ENCODE data around the gene LRRC10B.
"Not testable (repeated sequence)": the region's sequence is repeated elsewhere in the genome, so short reads cannot be mapped to it uniquely, and the experiment has no call there.

LRRC10B gene

GRCh38 chr11:61507962-61508861 lies at the start of gene LRRC10B:
LRRC10B (plus strand) TSS chr11:61508749; CDS start chr11:61508999, 250 bp downstream.
- H4K20me1 ChIP-seq (ENCODE audit: insufficient read depth, low read length), result no peaks in the 10 kb centered on the region
- H3K4me1 ChIP-seq (ENCODE audit: insufficient read depth, low read length, severe bottlenecking), result no peaks in the 10 kb centered on the region
- TF ChIP-seq CTCF (IDR thresholded peaks at IDR 0.05; ENCODE audit: low read length) (no peak), EZH2 (IDR thresholded peaks at IDR 0.05; ENCODE audit: borderline replicate concordance, low read length) (no peak)
- peaks cover 6% of the 10 kb centered on the region; the same call in 1 of the 2 replicates for H3K27me3 ChIP-seq (ENCODE audit: insufficient read depth, low read length)
- no peaks in the 10 kb centered on the region for H3K9me3 ChIP-seq (ENCODE audit: low read length)
- H3F3A ChIP-seq (ENCODE audit: insufficient read depth, low read length), result no peaks in the 10 kb centered on the region
- no peak within 1 kb of the TSS for H3K4me3 ChIP-seq (ENCODE audit: low read depth, low read length, poor library complexity, severe bottlenecking)
- no peak within 1 kb of the TSS; the same call in 1 of the 2 replicates for H3K4me2 ChIP-seq (ENCODE audit: low read length)
- no peaks in the 10 kb centered on the region for H3K36me3 ChIP-seq (ENCODE audit: insufficient read depth, low read length)
- no peak within 1 kb of the TSS for H2AFZ ChIP-seq (ENCODE audit: low read length)
- H3K27ac ChIP-seq (ENCODE audit: low read depth, low read length, poor library complexity, severe bottlenecking), result no peak within 1 kb of the TSS
- no peak within 1 kb of the TSS for H3K9ac ChIP-seq (ENCODE audit: low read length)
- no peaks in the 10 kb centered on the region for H3K9me2 ChIP-seq (ENCODE audit: low read depth, low read length)
- no peaks in the 10 kb centered on the region for H3K79me2 ChIP-seq (ENCODE audit: insufficient read depth, low read length)

GRCh38 chr11:61460474-61460881 lies 48.1 kb upstream of the LRRC10B start:
- no peak overlapping the region for H3K4me3 ChIP-seq (ENCODE audit: low read depth, low read length, poor library complexity, severe bottlenecking)
- no peak overlapping the region for H3K4me2 ChIP-seq (ENCODE audit: low read length)
- H3F3A ChIP-seq (ENCODE audit: insufficient read depth, low read length), result no peaks in the 10 kb centered on the region
- no peak overlapping the region for H2AFZ ChIP-seq (ENCODE audit: low read length)
- H3K79me2 ChIP-seq (ENCODE audit: insufficient read depth, low read length), result no peaks in the 10 kb centered on the region
- H3K27ac ChIP-seq (ENCODE audit: low read depth, low read length, poor library complexity, severe bottlenecking), result no peak overlapping the region
- no peaks in the 10 kb centered on the region; the same call in 1 of the 2 replicates for H3K36me3 ChIP-seq (ENCODE audit: insufficient read depth, low read length)
- TF ChIP-seq CTCF (IDR thresholded peaks at IDR 0.05; ENCODE audit: low read length) (no peak), EZH2 (IDR thresholded peaks at IDR 0.05; ENCODE audit: borderline replicate concordance, low read length) (no peak)
- H3K27me3 ChIP-seq (ENCODE audit: insufficient read depth, low read length), result no peaks in the 10 kb centered on the region
- no peaks in the 10 kb centered on the region for H3K9me2 ChIP-seq (ENCODE audit: low read depth, low read length)
- H3K9ac ChIP-seq (ENCODE audit: low read length), result no peak overlapping the region
- H3K4me1 ChIP-seq (ENCODE audit: insufficient read depth, low read length, severe bottlenecking), result no peaks in the 10 kb centered on the region
- H4K20me1 ChIP-seq (ENCODE audit: insufficient read depth, low read length), result no peaks in the 10 kb centered on the region
- no peaks in the 10 kb centered on the region for H3K9me3 ChIP-seq (ENCODE audit: low read length)

GRCh38 chr11:61460986-61461385 lies 47.6 kb upstream of the LRRC10B start:
- H3K27ac ChIP-seq (ENCODE audit: low read depth, low read length, poor library complexity, severe bottlenecking), result no peak overlapping the region
- no peaks in the 10 kb centered on the region for H3K9me2 ChIP-seq (ENCODE audit: low read depth, low read length)
- H3F3A ChIP-seq (ENCODE audit: insufficient read depth, low read length), result no peaks in the 10 kb centered on the region

GRCh38 chr11:61467602-61468001 lies 40.9 kb upstream of the LRRC10B start:
- H3K4me3 ChIP-seq (ENCODE audit: low read depth, low read length, poor library complexity, severe bottlenecking); H3K27me3 ChIP-seq (ENCODE audit: insufficient read depth, low read length); H4K20me1 ChIP-seq (ENCODE audit: insufficient read depth, low read length); H3K27ac ChIP-seq (ENCODE audit: low read depth, low read length, poor library complexity, severe bottlenecking); H3K4me2 ChIP-seq (ENCODE audit: low read length); H3K9me3 ChIP-seq (ENCODE audit: low read length); H3K9me2 ChIP-seq (ENCODE audit: low read depth, low read length); H3K36me3 ChIP-seq (ENCODE audit: insufficient read depth, low read length); H3K9ac ChIP-seq (ENCODE audit: low read length); H3K79me2 ChIP-seq (ENCODE audit: insufficient read depth, low read length); H3K4me1 ChIP-seq (ENCODE audit: insufficient read depth, low read length, severe bottlenecking); H2AFZ ChIP-seq (ENCODE audit: low read length); H3F3A ChIP-seq (ENCODE audit: insufficient read depth, low read length): not testable (repeated sequence)

More at GRCh38 chr11:61460986-61461385, 47.6 kb upstream of the LRRC10B start:
- H3K79me2 ChIP-seq (ENCODE audit: insufficient read depth, low read length), result no peaks in the 10 kb centered on the region
- no peaks in the 10 kb centered on the region for H4K20me1 ChIP-seq (ENCODE audit: insufficient read depth, low read length)
- H3K4me3 ChIP-seq (ENCODE audit: low read depth, low read length, poor library complexity, severe bottlenecking), result no peak overlapping the region
- no peaks in the 10 kb centered on the region for H3K27me3 ChIP-seq (ENCODE audit: insufficient read depth, low read length)
- H3K4me1 ChIP-seq (ENCODE audit: insufficient read depth, low read length, severe bottlenecking), result no peaks in the 10 kb centered on the region
- no peak overlapping the region for H2AFZ ChIP-seq (ENCODE audit: low read length)
- H3K9ac ChIP-seq (ENCODE audit: low read length), result no peak overlapping the region
- no peaks in the 10 kb centered on the region; the same call in 1 of the 2 replicates for H3K36me3 ChIP-seq (ENCODE audit: insufficient read depth, low read length)
- no peak for TF ChIP-seq CTCF (IDR thresholded peaks at IDR 0.05; ENCODE audit: low read length)
- TF ChIP-seq EZH2 (IDR thresholded peaks at IDR 0.05; ENCODE audit: borderline replicate concordance, low read length), result no peak
- no peaks in the 10 kb centered on the region for H3K9me3 ChIP-seq (ENCODE audit: low read length)
- no peak overlapping the region for H3K4me2 ChIP-seq (ENCODE audit: low read length)
